Measurements from ENCODE around the gene FAM229B.

The FAM229B gene

GRCh38 chr6:112123982-112124381 is 36.6 kb downstream of the FAM229B start:
- Histone ChIP-seq H3K27ac (ENCODE audit: insufficient read depth, low read length, poor library complexity, severe bottlenecking) (no peak overlapping the region), H3K4me1 (ENCODE audit: control insufficient read depth, insufficient read depth, low read length, poor library complexity, severe bottlenecking) (no peaks in the 10 kb centered on the region), H3K36me3 (ENCODE audit: control insufficient read depth, insufficient read depth, low read length) (no peaks in the 10 kb centered on the region), H3K4me3 (ENCODE audit: insufficient read depth, low read depth, low read length, poor library complexity, severe bottlenecking) (no peak overlapping the region), H3K9me3 (ENCODE audit: control insufficient read depth, low read length) (no peaks in the 10 kb centered on the region), H3K27me3 (replicated peaks; ENCODE audit: control insufficient read depth, insufficient read depth, low read length, poor library complexity, severe bottlenecking) (no peaks in the 10 kb centered on the region)
- no peak for DNase-seq

GRCh38 chr6:112128208-112128607 is 40.8 kb downstream of the FAM229B start:
- H3K27me3 ChIP-seq (replicated peaks; ENCODE audit: control insufficient read depth, insufficient read depth, low read length, poor library complexity, severe bottlenecking), result no peaks in the 10 kb centered on the region
- H3K4me1 ChIP-seq (ENCODE audit: control insufficient read depth, insufficient read depth, low read length, poor library complexity, severe bottlenecking), result no peaks in the 10 kb centered on the region
- H3K9me3 ChIP-seq (ENCODE audit: control insufficient read depth, low read length), result no peaks in the 10 kb centered on the region
- no peak overlapping the region for H3K4me3 ChIP-seq (ENCODE audit: insufficient read depth, low read depth, low read length, poor library complexity, severe bottlenecking)
- H3K27ac ChIP-seq (ENCODE audit: insufficient read depth, low read length, poor library complexity, severe bottlenecking), result no peak overlapping the region
- no peaks in the 10 kb centered on the region for H3K36me3 ChIP-seq (ENCODE audit: control insufficient read depth, insufficient read depth, low read length)
- DNase-seq, result no peak

DNA sequence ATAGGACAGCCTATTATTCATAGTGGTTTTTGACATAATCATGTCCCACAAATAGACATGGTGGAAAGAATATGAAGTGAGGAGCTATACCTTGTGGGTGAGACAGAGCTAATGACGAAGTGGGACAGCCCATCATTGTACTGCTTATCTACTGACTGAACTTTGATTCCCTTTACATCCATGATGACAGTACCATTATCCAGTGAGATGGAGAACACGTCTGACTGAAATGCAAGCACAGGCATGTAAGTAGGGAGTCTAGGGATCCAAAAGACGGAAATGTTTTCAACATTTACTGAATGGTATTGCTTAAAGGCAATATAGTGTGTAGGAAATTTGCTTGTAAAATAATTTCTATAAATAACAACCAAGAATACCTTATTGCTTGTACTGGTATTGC is 43.5 kb downstream of the FAM229B start:
- no peak overlapping the region for H3K27ac ChIP-seq (ENCODE audit: insufficient read depth, low read length, poor library complexity, severe bottlenecking)
- H3K9me3 ChIP-seq (ENCODE audit: control insufficient read depth, low read length), result no peaks in the 10 kb centered on the region
- no peaks in the 10 kb centered on the region for H3K36me3 ChIP-seq (ENCODE audit: control insufficient read depth, insufficient read depth, low read length)
- no peaks in the 10 kb centered on the region for H3K4me1 ChIP-seq (ENCODE audit: control insufficient read depth, insufficient read depth, low read length, poor library complexity, severe bottlenecking)
- H3K27me3 ChIP-seq (replicated peaks; ENCODE audit: control insufficient read depth, insufficient read depth, low read length, poor library complexity, severe bottlenecking), result no peaks in the 10 kb centered on the region
- DNase-seq, result no peak
- no peak overlapping the region for H3K4me3 ChIP-seq (ENCODE audit: insufficient read depth, low read depth, low read length, poor library complexity, severe bottlenecking)

DNA sequence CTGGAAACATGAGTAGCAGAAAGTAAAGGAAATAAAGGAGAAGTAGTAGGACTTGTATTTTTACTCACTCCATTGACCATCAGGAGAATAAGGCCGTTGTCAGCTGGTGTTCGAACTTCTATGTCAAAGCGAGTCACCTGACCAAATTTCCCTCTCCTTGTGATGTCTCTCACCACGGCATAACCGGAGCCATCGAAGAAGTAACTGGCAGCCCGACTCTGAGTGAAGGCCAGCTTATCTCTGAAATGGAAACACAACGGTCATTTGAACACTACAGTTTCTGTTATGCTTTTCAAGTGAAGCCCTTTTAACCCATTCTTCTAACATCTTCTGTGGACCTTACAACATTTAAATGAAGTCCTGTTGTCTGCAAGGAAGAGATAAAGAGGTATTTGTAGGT is 51.7 kb downstream of the FAM229B start:
- H3K9me3 ChIP-seq (ENCODE audit: control insufficient read depth, low read length), result no peaks in the 10 kb centered on the region
- DNase-seq, result no peak
- no peaks in the 10 kb centered on the region for H3K36me3 ChIP-seq (ENCODE audit: control insufficient read depth, insufficient read depth, low read length)
- H3K27ac ChIP-seq (ENCODE audit: insufficient read depth, low read length, poor library complexity, severe bottlenecking), result no peak overlapping the region
- no peaks in the 10 kb centered on the region for H3K27me3 ChIP-seq (replicated peaks; ENCODE audit: control insufficient read depth, insufficient read depth, low read length, poor library complexity, severe bottlenecking)
- H3K4me3 ChIP-seq (ENCODE audit: insufficient read depth, low read depth, low read length, poor library complexity, severe bottlenecking), result no peak overlapping the region
- no peaks in the 10 kb centered on the region for H3K4me1 ChIP-seq (ENCODE audit: control insufficient read depth, insufficient read depth, low read length, poor library complexity, severe bottlenecking)

DNA sequence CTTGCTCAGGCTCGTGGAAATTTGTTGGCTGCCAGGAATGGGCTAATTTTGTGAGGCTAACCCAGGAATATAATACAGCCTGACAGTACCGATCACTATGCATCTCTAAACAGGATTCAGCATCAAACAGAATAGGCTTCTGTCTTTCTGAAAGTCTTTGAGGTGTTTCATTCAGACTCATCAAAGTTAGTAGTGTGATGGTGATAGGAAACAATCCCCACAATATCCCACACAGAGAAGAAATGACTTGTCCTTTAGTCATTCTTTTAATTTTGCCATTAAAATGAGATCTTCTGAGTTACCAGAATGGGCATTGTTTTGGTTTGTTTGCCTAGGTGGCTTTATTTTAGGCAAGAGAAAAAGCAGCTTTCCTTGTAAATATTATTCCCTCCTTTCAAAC is 54.3 kb downstream of the FAM229B start:
- no peak overlapping the region for H3K4me3 ChIP-seq (ENCODE audit: insufficient read depth, low read depth, low read length, poor library complexity, severe bottlenecking)
- no peak overlapping the region for H3K27ac ChIP-seq (ENCODE audit: insufficient read depth, low read length, poor library complexity, severe bottlenecking)
- no peaks in the 10 kb centered on the region for H3K9me3 ChIP-seq (ENCODE audit: control insufficient read depth, low read length)
- H3K4me1 ChIP-seq (ENCODE audit: control insufficient read depth, insufficient read depth, low read length, poor library complexity, severe bottlenecking), result no peaks in the 10 kb centered on the region
- DNase-seq, result no peak
- H3K36me3 ChIP-seq (ENCODE audit: control insufficient read depth, insufficient read depth, low read length), result no peaks in the 10 kb centered on the region
- H3K27me3 ChIP-seq (replicated peaks; ENCODE audit: control insufficient read depth, insufficient read depth, low read length, poor library complexity, severe bottlenecking), result no peaks in the 10 kb centered on the region

DNA sequence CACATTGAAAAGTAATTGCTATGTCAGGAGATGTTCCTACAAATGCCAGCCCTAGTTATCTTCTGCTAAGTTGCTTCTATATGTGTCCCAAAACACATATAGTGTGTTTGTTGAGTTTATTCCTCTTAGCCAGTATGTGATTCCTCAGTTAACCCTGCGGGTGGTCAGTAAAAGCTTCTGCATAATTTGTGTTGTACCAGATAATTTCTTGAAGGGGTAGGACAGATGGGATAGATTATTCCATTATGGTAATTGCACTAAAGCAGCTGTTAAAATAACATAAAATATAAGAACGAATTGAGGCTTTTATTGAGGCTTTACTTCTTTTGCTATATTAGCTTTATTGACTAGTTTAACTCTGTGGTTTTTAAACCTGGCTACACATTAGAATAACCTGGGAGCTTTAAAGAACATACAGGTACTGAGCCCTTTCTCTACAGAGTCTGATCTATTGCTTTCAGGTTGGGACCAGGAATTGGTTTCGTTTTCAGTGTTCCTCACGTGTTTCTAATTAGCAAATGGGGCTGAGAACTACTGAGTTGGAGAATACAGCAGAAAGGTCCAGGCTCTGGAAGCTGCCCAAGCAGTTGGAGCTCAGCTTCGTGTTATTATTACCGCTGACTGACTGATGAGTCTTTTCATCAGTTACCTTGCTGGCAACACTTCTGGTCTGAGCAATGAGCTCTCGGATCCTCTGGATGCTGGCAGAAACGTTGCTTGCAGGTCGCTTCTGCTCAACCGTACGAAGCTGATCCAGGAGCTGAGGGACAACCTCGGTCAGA is 56.9 kb downstream of the FAM229B start:
- Histone ChIP-seq H3K36me3 (ENCODE audit: control insufficient read depth, insufficient read depth, low read length) (no peaks in the 10 kb centered on the region), H3K4me3 (ENCODE audit: insufficient read depth, low read depth, low read length, poor library complexity, severe bottlenecking) (no peak overlapping the region), H3K27me3 (replicated peaks; ENCODE audit: control insufficient read depth, insufficient read depth, low read length, poor library complexity, severe bottlenecking) (no peaks in the 10 kb centered on the region), H3K9me3 (ENCODE audit: control insufficient read depth, low read length) (no peaks in the 10 kb centered on the region), H3K27ac (ENCODE audit: insufficient read depth, low read length, poor library complexity, severe bottlenecking) (no peak overlapping the region), H3K4me1 (ENCODE audit: control insufficient read depth, insufficient read depth, low read length, poor library complexity, severe bottlenecking) (no peaks in the 10 kb centered on the region)
- DNase-seq, result no peak

GRCh38 chr6:112145080-112145573 is 57.7 kb downstream of the FAM229B start:
- no peaks in the 10 kb centered on the region for H3K27me3 ChIP-seq (replicated peaks; ENCODE audit: control insufficient read depth, insufficient read depth, low read length, poor library complexity, severe bottlenecking)
- H3K27ac ChIP-seq (ENCODE audit: insufficient read depth, low read length, poor library complexity, severe bottlenecking), result no peak overlapping the region
- no peak for DNase-seq
- H3K4me3 ChIP-seq (ENCODE audit: insufficient read depth, low read depth, low read length, poor library complexity, severe bottlenecking), result no peak overlapping the region
- no peaks in the 10 kb centered on the region for H3K36me3 ChIP-seq (ENCODE audit: control insufficient read depth, insufficient read depth, low read length)
- H3K9me3 ChIP-seq (ENCODE audit: control insufficient read depth, low read length), result no peaks in the 10 kb centered on the region
- H3K4me1 ChIP-seq (ENCODE audit: control insufficient read depth, insufficient read depth, low read length, poor library complexity, severe bottlenecking), result no peaks in the 10 kb centered on the region

- no peak for DNase-seq
- no peaks in the 10 kb centered on the region for H3K36me3 ChIP-seq (ENCODE audit: control insufficient read depth, insufficient read depth, low read length)
- no peak overlapping the region for H3K27ac ChIP-seq (ENCODE audit: insufficient read depth, low read length, poor library complexity, severe bottlenecking)
- H3K27me3 ChIP-seq (replicated peaks; ENCODE audit: control insufficient read depth, insufficient read depth, low read length, poor library complexity, severe bottlenecking), result no peaks in the 10 kb centered on the region
- H3K9me3 ChIP-seq (ENCODE audit: control insufficient read depth, low read length), result no peaks in the 10 kb centered on the region
- H3K4me1 ChIP-seq (ENCODE audit: control insufficient read depth, insufficient read depth, low read length, poor library complexity, severe bottlenecking), result no peaks in the 10 kb centered on the region
- H3K4me3 ChIP-seq (ENCODE audit: insufficient read depth, low read depth, low read length, poor library complexity, severe bottlenecking), result no peak overlapping the region
These were observed 60.7 kb downstream of the FAM229B start for GRCh38 chr6:112148103-112148502.

GRCh38 chr6:112149236-112149635 is 61.8 kb downstream of the FAM229B start:
- DNase-seq, result no peak
- no peak overlapping the region for H3K27ac ChIP-seq (ENCODE audit: insufficient read depth, low read length, poor library complexity, severe bottlenecking)
- no peak overlapping the region for H3K4me3 ChIP-seq (ENCODE audit: insufficient read depth, low read depth, low read length, poor library complexity, severe bottlenecking)
- no peaks in the 10 kb centered on the region for H3K27me3 ChIP-seq (replicated peaks; ENCODE audit: control insufficient read depth, insufficient read depth, low read length, poor library complexity, severe bottlenecking)
- no peaks in the 10 kb centered on the region for H3K4me1 ChIP-seq (ENCODE audit: control insufficient read depth, insufficient read depth, low read length, poor library complexity, severe bottlenecking)
- no peaks in the 10 kb centered on the region for H3K36me3 ChIP-seq (ENCODE audit: control insufficient read depth, insufficient read depth, low read length)
- no peaks in the 10 kb centered on the region for H3K9me3 ChIP-seq (ENCODE audit: control insufficient read depth, low read length)

DNA sequence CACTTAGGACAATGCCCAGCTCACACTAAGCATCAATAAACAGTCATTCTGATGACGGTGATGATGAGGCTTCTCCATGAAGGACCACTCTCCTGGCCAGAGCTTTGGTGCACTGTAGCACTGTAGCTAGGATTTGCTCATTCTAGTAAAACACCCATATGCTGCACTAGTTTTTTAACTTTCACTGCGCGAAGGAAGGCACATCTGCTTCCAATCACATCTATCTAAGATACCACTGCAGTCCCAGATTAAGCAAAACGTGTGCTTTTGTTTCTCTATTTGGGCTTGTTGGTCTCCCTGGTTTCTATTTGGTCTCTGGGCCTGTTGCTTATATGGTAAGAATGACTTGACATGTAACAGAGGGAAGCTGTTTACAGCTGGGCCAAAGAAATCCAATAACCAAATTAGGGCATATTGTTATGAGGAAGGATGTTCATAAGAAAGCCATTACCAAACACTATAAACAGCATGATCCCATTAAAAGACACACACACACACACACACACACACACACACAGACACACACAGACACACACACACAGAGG is 62.4 kb downstream of the FAM229B start:
- no peak for DNase-seq
- Histone ChIP-seq H3K4me1 (ENCODE audit: control insufficient read depth, insufficient read depth, low read length, poor library complexity, severe bottlenecking) (no peaks in the 10 kb centered on the region), H3K27ac (ENCODE audit: insufficient read depth, low read length, poor library complexity, severe bottlenecking) (no peak overlapping the region)

More for the DNA sequence above, 62.4 kb downstream of the FAM229B start:
- no peaks in the 10 kb centered on the region for H3K36me3 ChIP-seq (ENCODE audit: control insufficient read depth, insufficient read depth, low read length)
- H3K9me3 ChIP-seq (ENCODE audit: control insufficient read depth, low read length), result no peaks in the 10 kb centered on the region
- no peaks in the 10 kb centered on the region for H3K27me3 ChIP-seq (replicated peaks; ENCODE audit: control insufficient read depth, insufficient read depth, low read length, poor library complexity, severe bottlenecking)
- no peak overlapping the region for H3K4me3 ChIP-seq (ENCODE audit: insufficient read depth, low read depth, low read length, poor library complexity, severe bottlenecking)
